Heart right ventricle (tissue), 16 donors: ENCODE results near the gene ROBO3. TPM values are rescaled to one million over a fixed set of nuclear protein-coding genes. Genes with fewer than 3 reads are reported as not detected.
A peak's percentile ranks its signal among the peaks of the same experiment; 100 is the strongest.

ENCODE experiments used
- ATAC-seq, 8 donors: fragments of 200-7000 bp; cut with Tn5 transposase; one replicate each; pipeline ENCODE4 v1.9.1; 2020; ENCODE audit warnings: mild to moderate bottlenecking in 8 of 8, moderate library complexity in 8 of 8, moderate number of reproducible peaks in 1 of 8
- DNase-seq, 2 donors: peaks; one replicate each; pipeline ENCODE4 v3.0.0-alpha.2; 2020
- H3K27ac ChIP-seq, 10 donors: fragments of 200-600 bp; sonication (generic) in 2 of 10; one replicate each; pipeline versions ENCODE4 v1.5.0 to v1.8.0; 2020 to 2022; ENCODE audit warnings: mild to moderate bottlenecking in 3 of 10
- H3K27me3 ChIP-seq, 7 donors: fragments of 200-600 bp; one replicate each; pipeline ENCODE4 v1.8.0; 2021 to 2022; ENCODE audit warnings: mild to moderate bottlenecking in 2 of 7
- H3K36me3 ChIP-seq, 9 donors: fragments of 200-600 bp; sonication (generic) in 1 of 9; one replicate each; pipeline versions ENCODE4 v1.5.0 to v1.8.0; 2020 to 2022; ENCODE audit warnings: mild to moderate bottlenecking in 2 of 9
- H3K4me1 ChIP-seq, 9 donors: fragments of 200-600 bp; sonication (generic) in 1 of 9; one replicate each; pipeline versions ENCODE4 v1.5.0 to v1.8.0; 2020 to 2022; ENCODE audit warnings: mild to moderate bottlenecking in 4 of 9
- H3K4me3 ChIP-seq, 10 donors: fragments of 200-600 bp; sonication (generic) in 2 of 10; one replicate each; pipeline versions ENCODE4 v1.5.0 to v1.8.0; 2020 to 2022; ENCODE audit warnings: mild to moderate bottlenecking in 7 of 10, moderate library complexity in 2 of 10
- H3K9me3 ChIP-seq, 11 donors: fragments of 200-600 bp in 10 of 11; sonication (generic) in 2 of 11; one replicate each; pipeline versions ENCODE4 v1.5.0 to v1.8.0; 2013 to 2022; ENCODE audit warnings: mild to moderate bottlenecking in 2 of 11, control low read depth in 1 of 11, moderate library complexity in 1 of 11
- WGBS, 2 donors: extraction: QIAGEN DNeasy Blood & Tissue Kit; methylation state at CpG; one replicate each; pipeline ENCODE4 v1.1.7; 2013; ENCODE audit warnings: inconsistent platforms in 1 of 2; 5-methylcytosine and 5-hydroxymethylcytosine counted together
- intact Hi-C, 10 donors: fragments of 100-400 bp; cut with DNase I; formaldehyde crosslinking; loops; one replicate each; pipeline versions ENCODE4 v1.11.1 to v1.14.2; 2022
- long read RNA-seq, 3 donors: library from polyadenylated mRNA; unstranded; transcript quantifications; one replicate each; pipeline ENCODE4 v2.0.0, GENCODE V29; 2020 to 2021
- polyA plus RNA-seq, 2 donors: library from polyadenylated mRNA; stranded (reverse); fragments of 200-250 nt; gene quantifications; one replicate each; pipeline ENCODE4 v1.2.3, GENCODE V29; 2013
- total RNA-seq, 10 donors: library from RNA; stranded (reverse); fragmentation: NEBNext Ultra II Directional in 3 of 10; extraction: Animal tissue kit (Norgen Biotek cat#: 25700) in 3 of 10; gene quantifications; one replicate each; pipeline versions ENCODE4 v1.2.1 to v1.2.4, GENCODE V29; 2021 to 2023
- TF ChIP-seq, protein P1 (sequence below), 9 donors: fragments of 200-600 bp; sonication (generic) in 2 of 9; IDR thresholded peaks; one replicate each; pipeline versions ENCODE4 v1.5.0 to v1.8.0; 2021 to 2022; ENCODE audit warnings: antibody characterized with exemption in 9 of 9, mild to moderate bottlenecking in 5 of 9, moderate library complexity in 1 of 9
- donor health status: Arrhythmogenic right ventricular cardiomyopathy.
- donor health status: ischemic (EF 13 %, LVEDD 7.1; RV severe dilation, severe dysfunction).
- donor health status: healthy with polysubstance abuse.
- donor health status: DM: no; HTN: yes; CAD: no.
- donor health status: DM: no; HTN: no; CAD: no.
- donor health status: ischemic (EF 25% LVEDD 6.9; RV normal size, moderate dysfunction).
- donor health status: ischemic (EF 25% LVEDD 5.7; RV mildly dilated, moderate dysfunction).
- donor health status: healthy.
- donor health status: DM: yes; HTN: yes; CAD: no.
- donor health status: Ischemic cardiomyopathy.
- donor health status: ischemic (EF 35%, LVEDD 5.7; RV mildly dilated, moderate dysfunction).
- donor health status: nonischemic (EF 11% LVEDD 7.7; RV severe dilation, severe dysfunction).
- donor health status: DM: yes; HTN: yes; CAD: no.
- donor health status: PGD.
- donor health status: ischemic (EF 29% LVEDD 5.4; RV normal size, mild dysfunction).
- donor health status: nonischemic (EF 23%, LVEDD 6.1; RV moderate dilation, normal function).

ROBO3 gene, protein sequence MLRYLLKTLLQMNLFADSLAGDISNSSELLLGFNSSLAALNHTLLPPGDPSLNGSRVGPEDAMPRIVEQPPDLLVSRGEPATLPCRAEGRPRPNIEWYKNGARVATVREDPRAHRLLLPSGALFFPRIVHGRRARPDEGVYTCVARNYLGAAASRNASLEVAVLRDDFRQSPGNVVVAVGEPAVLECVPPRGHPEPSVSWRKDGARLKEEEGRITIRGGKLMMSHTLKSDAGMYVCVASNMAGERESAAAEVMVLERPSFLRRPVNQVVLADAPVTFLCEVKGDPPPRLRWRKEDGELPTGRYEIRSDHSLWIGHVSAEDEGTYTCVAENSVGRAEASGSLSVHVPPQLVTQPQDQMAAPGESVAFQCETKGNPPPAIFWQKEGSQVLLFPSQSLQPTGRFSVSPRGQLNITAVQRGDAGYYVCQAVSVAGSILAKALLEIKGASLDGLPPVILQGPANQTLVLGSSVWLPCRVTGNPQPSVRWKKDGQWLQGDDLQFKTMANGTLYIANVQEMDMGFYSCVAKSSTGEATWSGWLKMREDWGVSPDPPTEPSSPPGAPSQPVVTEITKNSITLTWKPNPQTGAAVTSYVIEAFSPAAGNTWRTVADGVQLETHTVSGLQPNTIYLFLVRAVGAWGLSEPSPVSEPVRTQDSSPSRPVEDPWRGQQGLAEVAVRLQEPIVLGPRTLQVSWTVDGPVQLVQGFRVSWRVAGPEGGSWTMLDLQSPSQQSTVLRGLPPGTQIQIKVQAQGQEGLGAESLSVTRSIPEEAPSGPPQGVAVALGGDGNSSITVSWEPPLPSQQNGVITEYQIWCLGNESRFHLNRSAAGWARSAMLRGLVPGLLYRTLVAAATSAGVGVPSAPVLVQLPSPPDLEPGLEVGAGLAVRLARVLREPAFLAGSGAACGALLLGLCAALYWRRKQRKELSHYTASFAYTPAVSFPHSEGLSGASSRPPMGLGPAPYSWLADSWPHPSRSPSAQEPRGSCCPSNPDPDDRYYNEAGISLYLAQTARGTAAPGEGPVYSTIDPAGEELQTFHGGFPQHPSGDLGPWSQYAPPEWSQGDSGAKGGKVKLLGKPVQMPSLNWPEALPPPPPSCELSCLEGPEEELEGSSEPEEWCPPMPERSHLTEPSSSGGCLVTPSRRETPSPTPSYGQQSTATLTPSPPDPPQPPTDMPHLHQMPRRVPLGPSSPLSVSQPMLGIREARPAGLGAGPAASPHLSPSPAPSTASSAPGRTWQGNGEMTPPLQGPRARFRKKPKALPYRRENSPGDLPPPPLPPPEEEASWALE (N-terminal part only)
- total RNA-seq (1 to 10 TPM; 1.5 to 7.8 (median 3.6) TPM), polyA plus RNA-seq (10 to 100 TPM in 1 of 2 donors, 1 to 10 TPM in 1; 4.9 to 19.8 TPM)
- long read RNA-seq, donor 1, partial matches to known transcripts = 2 of 5 reads
- long read RNA-seq, donor 1, other reads (novel, unspliced or antisense) = 3 of 5 reads
- long read RNA-seq, donor 2, partial matches to known transcripts = 0 of 5 reads
- long read RNA-seq, donor 2, other reads (novel, unspliced or antisense) = 5 of 5 reads
- long read RNA-seq, donor 3 = 0 reads

DNA sequence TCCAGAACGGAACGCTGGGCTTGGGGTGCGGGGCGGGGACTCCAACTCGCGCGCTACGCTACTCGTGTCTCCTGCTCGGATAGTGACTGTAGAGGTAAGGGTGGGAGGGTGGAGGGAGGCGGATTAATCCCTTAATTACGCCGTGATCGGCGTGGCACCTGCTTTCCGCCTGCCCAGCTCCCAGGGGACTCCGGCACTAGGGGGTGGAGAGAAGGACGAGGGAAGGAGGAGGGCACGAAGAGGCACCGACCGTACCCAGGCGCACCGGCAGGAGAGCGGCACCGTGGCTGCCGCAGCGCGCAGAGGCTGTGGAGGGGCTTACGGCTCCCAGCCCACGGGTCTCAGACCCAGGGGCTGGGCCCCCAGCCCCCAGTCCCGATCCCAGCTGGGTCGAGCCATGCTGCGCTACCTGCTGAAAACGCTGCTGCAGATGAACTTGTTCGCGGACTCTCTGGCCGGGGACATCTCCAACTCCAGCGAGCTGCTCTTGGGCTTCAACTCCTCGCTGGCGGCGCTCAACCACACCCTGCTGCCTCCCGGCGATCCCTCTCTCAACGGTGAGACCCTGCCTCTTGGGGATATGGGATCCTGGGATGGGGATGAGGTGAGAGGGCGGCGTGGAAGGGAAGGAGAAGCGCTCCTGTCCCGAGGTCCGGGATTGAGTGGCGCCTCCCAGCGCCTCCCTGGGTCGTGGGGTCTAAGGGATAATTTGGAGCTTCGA, at the start of gene ROBO3:
Gene ROBO3 (plus strand): TSS at position 252 of the 721 bp plus-strand sequence. CDS start 146 bp downstream, at position 398.
- Histone ChIP-seq H3K36me3 (no peaks in the 10 kb centered on the region), H3K9me3 (no peaks in the 10 kb centered on the region), H3K27ac (no peak within 1 kb of the TSS), H3K4me1 (peaks cover 12 to 65% (median 42%) of the 10 kb centered on the region in 9 donors), H3K27me3 (peaks cover 38 to 100% (median 99%) of the 10 kb centered on the region in 7 donors), H3K4me3 (peak within 1 kb of the TSS; percentile 22 to 45 (median 40))
- DNase-seq (no peak), ATAC-seq (no peak)
- 1 to 2% methylated on average over 53 of the region's 53 CpGs for WGBS, 2 donors
- intact Hi-C loops = loop anchor here in 1 of 10 donors (10.0 kb wide), 1 partner anchor 221 kb away; no protein-coding TSS in a partner anchor
- TF ChIP-seq, protein P1, sequence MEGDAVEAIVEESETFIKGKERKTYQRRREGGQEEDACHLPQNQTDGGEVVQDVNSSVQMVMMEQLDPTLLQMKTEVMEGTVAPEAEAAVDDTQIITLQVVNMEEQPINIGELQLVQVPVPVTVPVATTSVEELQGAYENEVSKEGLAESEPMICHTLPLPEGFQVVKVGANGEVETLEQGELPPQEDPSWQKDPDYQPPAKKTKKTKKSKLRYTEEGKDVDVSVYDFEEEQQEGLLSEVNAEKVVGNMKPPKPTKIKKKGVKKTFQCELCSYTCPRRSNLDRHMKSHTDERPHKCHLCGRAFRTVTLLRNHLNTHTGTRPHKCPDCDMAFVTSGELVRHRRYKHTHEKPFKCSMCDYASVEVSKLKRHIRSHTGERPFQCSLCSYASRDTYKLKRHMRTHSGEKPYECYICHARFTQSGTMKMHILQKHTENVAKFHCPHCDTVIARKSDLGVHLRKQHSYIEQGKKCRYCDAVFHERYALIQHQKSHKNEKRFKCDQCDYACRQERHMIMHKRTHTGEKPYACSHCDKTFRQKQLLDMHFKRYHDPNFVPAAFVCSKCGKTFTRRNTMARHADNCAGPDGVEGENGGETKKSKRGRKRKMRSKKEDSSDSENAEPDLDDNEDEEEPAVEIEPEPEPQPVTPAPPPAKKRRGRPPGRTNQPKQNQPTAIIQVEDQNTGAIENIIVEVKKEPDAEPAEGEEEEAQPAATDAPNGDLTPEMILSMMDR (IDR thresholded peaks at IDR 0.05) = no peak

DNA sequence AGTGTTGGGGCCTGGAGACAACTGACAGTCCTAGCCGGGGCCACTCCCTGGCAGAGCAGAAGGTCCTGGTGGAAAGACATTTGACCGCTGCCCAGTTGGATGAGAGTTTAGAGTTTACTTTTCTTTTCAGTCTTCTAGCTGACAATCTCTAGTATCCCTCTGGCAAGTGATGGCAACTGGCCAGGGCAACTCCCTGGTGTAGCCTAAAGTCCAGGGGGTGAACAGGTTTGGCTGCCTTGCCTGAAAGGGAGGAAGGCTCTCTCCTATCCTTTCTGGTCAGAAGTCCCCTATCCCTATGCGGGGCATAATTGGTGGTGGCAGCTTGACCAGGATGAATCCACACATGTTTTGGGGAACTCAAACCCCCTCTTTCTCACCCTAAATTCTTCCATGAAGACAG, 48.2 kb upstream of the ROBO3 start:
- WGBS, 2 donors = 94 to 95% methylated on average over 3 of the region's 3 CpGs
- H3K4me3 ChIP-seq = no peak overlapping the region
- DNase-seq (no peak), ATAC-seq (no peak)
- H3K4me1 ChIP-seq = no peaks in the 10 kb centered on the region
- intact Hi-C loops = no loop called here
- no peaks in the 10 kb centered on the region for H3K9me3 ChIP-seq
- TF ChIP-seq, protein P1 (IDR thresholded peaks at IDR 0.05) = no peak
- H3K36me3 ChIP-seq = no peaks in the 10 kb centered on the region
- no peak overlapping the region for H3K27ac ChIP-seq
- H3K27me3 ChIP-seq = peaks cover 0 to 72% (median 25%) of the 10 kb centered on the region in 7 donors

DNA sequence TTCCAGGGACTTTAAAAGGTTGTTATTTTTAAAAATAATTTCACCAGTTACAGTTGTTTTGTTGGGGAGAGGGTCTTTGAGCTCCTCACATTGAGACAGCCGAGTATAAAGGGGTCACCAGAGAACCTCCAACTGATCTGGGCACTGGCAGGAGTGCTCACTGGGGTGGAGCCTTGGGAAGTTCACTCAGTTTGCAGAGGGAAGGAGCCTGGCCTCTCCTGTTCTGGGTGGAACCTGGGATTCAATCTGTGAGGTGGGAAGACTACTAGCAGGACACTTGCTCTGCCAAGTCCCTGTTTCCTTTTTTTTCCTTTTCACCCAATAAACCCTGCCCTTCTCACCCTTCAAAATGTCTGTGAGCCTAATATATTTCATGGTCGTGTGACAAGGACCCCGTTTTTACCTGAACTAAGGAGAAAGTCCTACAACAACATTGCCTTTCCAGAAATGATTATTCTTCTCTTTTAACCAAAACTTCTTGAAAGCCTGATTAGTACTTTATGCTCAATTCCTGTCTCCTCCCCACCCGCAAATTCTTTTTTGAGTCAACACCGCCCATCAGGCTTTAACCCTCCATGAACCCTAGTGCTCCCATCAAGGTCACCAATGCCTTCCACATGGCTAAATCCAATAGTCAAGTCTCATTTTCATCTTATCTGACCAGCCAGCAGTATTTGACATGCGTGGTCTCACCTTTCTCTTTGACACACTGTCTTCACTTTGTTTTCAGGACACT, 43.1 kb upstream of the ROBO3 start:
- intact Hi-C loops = no loop called here
- no peaks in the 10 kb centered on the region for H3K36me3 ChIP-seq
- no peak for ATAC-seq
- no peaks in the 10 kb centered on the region for H3K4me1 ChIP-seq
- H3K27ac ChIP-seq = no peak overlapping the region
- TF ChIP-seq, protein P1 (IDR thresholded peaks at IDR 0.05) = no peak
- no peak for DNase-seq
- no peaks in the 10 kb centered on the region for H3K9me3 ChIP-seq
- WGBS, 2 donors = 63 to 66% methylated on average over 6 of the region's 6 CpGs
- H3K27me3 ChIP-seq = peaks cover 0 to 40% (median 23%) of the 10 kb centered on the region in 7 donors
- H3K4me3 ChIP-seq = no peak overlapping the region
